Islet of Langerhans (tissue), 1 donor: ENCODE results near the gene KDM5B.

Source experiments
- FAIRE-seq: peaks from one replicate; lab custom pipeline; 2011; peaks lifted over from hg19 to GRCh38; lab: Jason Lieb, UNC

The KDM5B gene

DNA sequence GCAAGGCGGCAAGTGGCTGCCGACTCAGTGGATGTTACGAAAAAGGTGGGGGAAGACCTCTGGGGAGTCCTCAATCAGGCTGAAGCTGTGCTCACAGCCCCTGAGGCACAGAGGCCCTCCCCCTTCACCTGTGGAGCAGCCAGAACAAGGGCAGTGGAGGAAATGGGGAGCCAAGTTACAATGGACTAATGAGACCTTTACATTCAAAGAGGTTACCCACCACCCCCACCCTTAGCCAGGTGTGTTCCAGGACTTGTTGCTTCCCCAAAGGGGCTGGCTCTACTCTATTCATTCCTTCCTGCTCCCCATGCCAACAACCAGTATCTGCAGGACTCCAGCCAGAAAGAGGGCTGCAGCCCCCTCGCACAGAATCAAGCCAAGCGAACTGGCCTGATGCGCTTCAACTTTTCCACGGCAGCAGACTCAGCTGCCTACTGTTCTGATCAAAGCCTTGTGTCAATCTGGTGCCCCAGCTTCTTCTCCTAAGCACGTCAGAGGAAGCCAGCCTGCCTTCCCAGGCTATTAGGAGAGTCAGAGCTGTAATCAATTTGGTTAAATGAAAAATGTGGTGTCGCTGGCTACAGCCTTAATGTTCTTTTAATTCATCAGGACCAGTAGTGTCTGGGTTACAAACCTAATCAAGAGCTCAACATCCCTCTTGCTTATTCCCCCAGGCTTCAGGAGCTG lies 96.1 kb downstream of the KDM5B start:
- no peak for FAIRE-seq

- no peak for FAIRE-seq
Observed at GRCh38 chr1:202710070-202711045, 97.9 kb downstream of the KDM5B start, which contains the start of gene SYT2. Gene SYT2 (minus strand): TSS chr1:202710454. CDS start chr1:202605772, 104,682 bp downstream.

- no peak for FAIRE-seq
Observed at GRCh38 chr1:202709276-202710041, 98.8 kb downstream of the KDM5B start.

- FAIRE-seq = no peak
Observed at GRCh38 chr1:202708456-202709275, 99.6 kb downstream of the KDM5B start.

DNA sequence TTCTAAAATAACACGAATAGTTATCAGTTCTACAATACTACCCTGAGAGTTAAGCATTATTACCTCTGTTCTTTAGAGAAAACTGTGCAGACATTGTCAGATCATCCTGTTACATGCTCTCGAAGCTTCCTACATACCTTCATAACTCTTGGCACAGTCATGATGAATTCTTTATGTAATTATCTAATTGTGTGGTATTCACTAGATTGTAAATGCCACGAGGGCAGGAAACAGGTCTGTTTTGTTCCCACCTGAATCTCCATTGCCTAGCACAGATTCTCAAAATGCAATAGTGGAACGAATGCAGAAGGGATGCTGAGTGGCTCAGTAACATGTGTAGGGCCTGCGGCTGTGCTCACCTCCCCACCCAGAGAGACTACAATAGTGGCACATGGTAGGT lies 101.4 kb downstream of the KDM5B start:
- no peak for FAIRE-seq

- FAIRE-seq = no peak
Observed at GRCh38 chr1:202704601-202705000, 103.6 kb downstream of the KDM5B start.

DNA sequence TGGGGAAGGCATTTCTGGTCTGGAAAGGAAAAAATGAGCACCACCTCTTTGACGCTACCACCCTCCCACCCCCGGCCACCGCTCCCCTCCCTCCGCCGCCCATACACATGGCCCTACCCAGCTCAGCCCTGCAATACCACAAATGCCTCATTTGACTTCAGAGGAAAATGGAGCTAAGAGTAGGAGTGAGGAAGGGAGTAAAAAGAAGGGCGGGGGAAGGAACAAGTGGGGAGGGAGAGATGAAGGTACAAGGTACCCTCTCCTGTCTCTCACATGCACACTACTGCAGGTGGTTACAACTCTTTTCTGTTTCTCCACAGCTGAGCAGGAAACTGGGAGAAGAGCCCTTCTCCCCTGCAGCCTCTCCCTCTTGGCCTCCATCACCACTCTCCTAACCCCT lies 105.0 kb downstream of the KDM5B start:
- no peak for FAIRE-seq

- no peak for FAIRE-seq
Observed at GRCh38 chr1:202702088-202702487, 106.1 kb downstream of the KDM5B start.

DNA sequence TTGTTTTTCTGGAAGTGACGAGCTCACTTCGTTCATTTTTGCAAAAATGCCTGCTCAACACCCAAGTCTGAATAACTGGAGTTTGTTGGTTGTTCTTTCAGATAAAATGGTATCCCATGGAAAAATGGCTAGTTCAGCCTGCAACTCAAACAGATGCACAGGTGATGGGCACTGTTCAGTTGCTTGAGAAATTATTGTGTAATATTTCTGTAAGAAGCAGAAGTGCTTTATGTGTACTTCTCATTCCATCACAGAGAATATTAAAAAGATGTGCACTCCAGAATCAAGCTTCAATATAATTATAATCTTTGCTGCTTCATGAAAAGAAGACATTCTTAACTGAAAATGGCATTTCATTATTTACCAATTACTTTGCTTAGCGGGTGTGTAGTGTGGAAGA lies 107.0 kb downstream of the KDM5B start:
- FAIRE-seq = no peak

- no peak for FAIRE-seq
Observed at GRCh38 chr1:202700061-202700460, 108.2 kb downstream of the KDM5B start.

DNA sequence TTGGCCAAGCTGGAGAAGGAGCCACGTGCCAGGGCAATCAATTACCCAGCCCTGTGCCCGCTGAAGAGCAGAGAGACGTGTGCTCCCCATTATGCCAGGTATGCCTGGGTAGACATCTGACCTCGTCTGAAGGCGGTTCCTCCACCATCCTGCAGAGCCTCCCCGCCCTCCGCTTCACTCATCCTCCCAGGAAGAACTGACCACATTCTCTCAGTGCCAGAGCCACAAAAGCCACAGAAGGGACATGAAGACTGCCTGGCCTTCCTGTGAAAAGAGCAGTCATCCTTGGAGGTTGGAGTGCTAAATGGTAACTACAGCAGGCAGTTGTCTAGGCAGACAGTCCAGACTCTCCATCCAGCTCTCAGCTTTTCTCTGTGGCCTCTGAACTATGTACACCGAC lies 109.9 kb downstream of the KDM5B start:
- no peak for FAIRE-seq

DNA sequence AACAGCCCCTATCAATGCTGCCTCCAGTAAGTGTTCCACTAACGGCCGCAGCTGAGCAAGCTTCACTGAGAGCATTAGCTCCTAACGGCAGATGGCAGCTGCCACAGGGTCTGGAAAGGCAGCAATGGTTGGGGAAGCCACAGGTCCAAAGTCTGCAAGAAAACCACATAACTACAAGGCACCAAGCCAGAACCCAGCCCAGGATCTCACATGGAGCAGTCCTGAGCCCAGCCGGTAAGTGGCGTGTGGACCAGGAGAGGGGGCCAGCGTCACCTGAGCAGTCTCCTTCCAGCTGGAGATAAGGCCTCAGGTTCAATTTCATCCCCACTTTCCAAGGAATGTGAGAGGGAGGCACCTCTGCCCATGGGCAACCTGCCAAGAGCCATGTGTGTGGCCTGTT lies 111.2 kb downstream of the KDM5B start:
- no peak for FAIRE-seq

- no peak for FAIRE-seq
Observed at GRCh38 chr1:202694314-202694713, 113.9 kb downstream of the KDM5B start.

DNA sequence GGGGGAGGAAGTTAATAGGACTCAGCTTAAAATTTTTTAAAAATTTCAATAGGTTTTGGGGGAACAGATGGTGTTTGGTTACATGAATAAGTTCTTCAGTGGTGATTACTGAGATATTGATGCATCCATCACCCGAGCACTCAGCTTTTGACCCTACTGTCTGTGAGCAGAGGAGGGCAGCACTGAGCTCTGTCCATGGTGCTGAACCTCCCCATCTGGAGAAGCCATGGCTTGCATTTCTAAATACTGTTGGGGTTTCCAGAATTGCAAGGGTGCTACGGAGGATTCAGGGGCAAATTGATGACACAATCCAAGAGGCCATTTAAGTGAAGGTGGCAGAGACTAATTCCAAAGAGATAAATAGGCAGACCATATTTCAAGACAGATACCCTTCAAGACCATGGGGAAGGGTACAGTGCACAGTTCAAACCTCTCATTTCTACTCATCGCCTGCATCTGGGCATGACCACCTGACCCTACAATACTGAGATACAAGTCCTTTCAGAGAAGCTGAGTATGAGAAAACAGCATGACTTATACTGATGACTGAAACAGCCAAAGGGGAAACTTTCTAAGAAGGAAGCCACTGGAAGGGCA lies 115.2 kb downstream of the KDM5B start:
- FAIRE-seq = no peak

GRCh38 chr1:202691816-202692215 lies 116.4 kb downstream of the KDM5B start:
- no peak for FAIRE-seq

GRCh38 chr1:202689493-202690342 lies 118.5 kb downstream of the KDM5B start:
- FAIRE-seq = no peak

DNA sequence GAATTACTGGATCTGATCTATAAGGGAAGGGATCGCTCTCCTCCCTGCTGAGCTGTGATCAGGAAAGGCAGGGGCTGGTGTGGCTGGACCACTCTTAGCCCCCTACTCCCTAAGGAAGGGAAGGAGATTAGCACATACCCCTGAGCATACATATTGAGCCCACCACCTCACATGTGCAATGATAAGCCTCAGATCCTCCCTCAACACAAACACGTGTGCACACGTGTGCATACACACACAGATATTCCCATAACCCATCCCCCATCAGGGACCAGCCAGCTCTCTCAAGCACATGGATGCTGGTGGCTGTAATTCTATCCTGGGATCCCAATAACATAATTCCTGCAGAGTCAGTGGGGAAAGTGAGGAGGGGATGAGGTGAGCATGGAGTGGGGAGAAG lies 119.1 kb downstream of the KDM5B start:
- no peak for FAIRE-seq

DNA sequence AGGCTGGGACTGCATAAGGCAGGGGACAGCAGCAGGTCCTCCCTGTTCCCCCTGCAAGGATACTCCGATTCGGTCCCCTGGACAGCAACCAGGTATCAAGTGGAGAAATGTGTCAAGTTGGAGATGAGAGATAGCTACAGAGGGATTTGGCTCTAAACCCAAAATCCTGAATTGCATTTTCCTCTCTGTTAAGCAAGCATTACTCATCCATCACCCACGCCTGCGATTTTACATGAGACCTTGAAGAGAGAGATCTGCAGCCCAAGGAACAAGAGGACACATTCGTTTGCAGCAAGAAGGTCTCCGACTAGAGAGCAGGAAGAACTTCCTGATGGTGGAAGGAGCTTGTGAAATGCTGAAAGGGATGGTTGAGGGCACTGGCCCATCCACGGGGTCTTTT lies 119.8 kb downstream of the KDM5B start:
- no peak for FAIRE-seq

DNA sequence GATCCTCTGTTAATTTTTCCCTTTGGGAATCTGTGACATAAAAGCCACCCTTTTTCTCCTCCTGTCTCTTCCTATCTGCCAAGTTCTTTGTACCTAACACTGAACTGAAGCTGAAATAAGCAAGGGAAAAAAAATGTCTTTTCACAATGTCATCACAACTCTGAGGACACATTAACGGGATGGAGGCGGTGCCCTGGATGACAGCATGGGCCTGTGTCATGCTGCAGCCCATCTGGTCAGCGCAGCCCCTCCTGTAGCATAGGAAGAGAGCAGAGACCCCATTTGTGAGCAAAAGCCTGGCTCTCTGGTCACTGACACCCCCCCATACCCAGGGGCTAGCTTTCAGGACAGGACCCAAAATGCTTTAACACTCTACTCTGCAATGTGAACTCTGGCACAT lies 120.4 kb downstream of the KDM5B start:
- FAIRE-seq = no peak

GRCh38 chr1:202687370-202687769 lies 120.9 kb downstream of the KDM5B start:
- no peak for FAIRE-seq
